HG03095 (cell line): ENCODE measurements around the gene ZC3H7B.
"Not testable (repeated sequence)": the region's sequence is repeated elsewhere in the genome, so short reads cannot be mapped to it uniquely, and the experiment has no call there.

Experiments
- ATAC-seq: cut with Tn5 transposase; IDR thresholded peaks from one replicate; pipeline ENCODE4 v1.9.1; 2021; ENCODE audit warnings: moderate library complexity; ENCODE audit not compliant: unreplicated experiment

Gene ZC3H7B

DNA sequence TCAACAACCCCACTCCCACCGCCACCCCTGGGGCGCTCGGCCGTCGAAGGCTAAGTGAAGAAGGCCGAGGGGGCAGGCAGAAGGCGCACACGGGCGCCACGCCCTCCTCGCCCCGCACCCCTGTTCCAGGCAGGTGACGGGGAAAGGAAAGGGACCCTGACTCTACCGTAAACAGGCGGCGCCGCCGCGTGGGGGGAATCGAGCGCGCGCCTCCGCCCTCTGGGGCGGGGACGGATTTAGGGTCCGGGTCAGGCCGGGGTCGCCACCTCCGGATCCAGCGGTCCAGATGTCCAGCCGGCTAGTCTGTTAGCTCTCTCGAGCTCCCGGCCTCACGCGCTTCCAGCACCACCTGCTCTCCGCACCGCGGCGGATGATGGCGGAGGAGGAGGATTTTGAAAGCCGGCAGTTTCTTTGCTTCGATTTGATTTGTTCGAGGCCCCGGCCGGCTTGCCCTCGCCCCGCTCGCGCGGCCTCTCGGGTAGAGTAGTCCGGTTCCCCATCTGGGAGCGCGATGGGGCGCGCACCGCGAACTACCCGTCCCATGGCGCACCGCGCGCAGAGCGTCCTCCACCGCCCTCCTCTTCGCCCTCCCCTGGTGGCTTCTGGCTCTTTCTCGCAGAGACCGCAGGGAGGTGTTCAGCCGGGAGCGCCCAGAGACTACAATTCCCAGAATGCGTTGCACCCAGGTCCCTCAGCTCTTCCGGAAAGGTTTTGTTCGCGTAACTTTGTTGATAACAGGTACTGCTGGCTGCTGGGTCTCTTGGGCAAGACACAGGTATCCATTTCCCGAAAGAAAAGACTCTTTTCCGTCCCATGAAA is 15.3 kb upstream of the ZC3H7B start, which contains the start of gene RANGAP1:
Gene RANGAP1 (minus strand): TSS at position 368 of the 819 bp plus-strand sequence. CDS start 5,143 bp downstream, outside the sequence.
- ATAC-seq = peak; percentile 91

DNA sequence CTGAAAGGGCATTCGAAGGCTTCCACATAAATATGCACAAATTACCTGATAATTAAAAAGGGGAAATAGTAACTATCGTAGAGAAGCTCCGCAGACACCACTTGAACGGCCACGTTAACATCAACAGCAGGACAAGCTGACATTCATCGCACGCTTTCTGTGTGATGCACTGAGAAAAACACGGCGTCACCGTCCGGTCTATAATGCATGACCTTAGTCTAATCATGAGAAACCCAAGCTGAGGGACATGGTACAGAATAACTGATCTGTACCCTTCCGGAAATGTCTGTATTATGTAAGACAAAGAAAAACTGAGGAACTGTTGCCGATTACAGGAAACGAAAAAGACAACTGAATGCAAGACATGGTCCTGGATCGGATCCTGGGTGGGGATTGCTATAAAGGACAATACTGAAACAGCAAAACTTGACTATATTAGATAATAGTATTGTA is 14.7 kb upstream of the ZC3H7B start:
- peak; percentile 12 for ATAC-seq

DNA sequence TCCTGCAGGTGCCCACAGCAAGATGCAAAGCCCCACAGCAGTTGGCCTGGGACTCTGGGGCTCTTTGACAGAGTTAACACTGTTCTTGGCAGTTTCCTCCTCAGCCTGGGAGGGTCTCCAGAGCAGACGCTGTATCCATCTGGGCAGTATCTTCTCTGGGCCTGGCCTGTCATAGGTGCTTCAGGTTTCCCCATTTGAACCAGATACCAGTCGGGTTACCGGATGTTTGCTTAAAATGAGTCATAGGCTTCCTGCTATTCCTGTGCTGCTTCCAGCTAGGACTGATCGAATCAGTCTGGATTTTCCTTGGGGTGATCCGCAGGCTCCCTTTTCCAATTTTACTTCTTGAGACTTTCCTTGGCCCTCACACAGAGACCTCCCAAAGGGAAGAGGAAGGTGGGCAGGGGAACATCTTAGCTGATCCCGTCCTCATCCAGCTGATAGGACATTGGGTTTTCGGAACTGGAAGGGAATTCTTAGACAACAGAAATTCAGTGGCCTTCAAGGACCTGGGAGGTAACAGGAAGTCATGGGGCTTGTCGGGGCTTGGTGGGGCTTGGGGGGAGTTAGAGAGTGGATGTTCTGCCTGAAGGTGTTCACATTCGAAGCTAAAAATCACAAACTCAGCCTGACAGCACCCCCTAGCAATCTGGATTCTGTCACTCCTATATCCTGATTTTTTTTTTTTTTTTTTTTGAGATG is 12.9 kb upstream of the ZC3H7B start:
- no peak for ATAC-seq

DNA sequence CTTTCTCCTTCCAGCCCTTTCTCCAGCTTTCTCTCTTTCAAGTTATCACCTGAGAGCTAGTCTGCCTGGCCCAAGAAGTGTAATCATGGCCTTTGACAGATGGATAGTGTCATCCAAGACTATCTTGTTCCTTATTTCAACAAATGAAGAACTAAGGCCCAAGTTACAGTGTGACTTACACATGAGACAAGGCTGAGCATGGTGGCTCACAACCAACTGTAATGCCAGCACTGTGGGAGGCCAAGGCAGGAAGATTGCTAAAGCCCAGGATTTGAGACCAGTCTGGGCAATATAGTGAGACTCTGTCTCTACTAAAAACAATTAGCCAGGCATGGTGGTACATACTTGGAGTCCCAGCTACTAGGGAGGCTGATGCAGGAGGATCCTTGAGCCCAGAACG is 11.7 kb upstream of the ZC3H7B start:
- no peak for ATAC-seq

DNA sequence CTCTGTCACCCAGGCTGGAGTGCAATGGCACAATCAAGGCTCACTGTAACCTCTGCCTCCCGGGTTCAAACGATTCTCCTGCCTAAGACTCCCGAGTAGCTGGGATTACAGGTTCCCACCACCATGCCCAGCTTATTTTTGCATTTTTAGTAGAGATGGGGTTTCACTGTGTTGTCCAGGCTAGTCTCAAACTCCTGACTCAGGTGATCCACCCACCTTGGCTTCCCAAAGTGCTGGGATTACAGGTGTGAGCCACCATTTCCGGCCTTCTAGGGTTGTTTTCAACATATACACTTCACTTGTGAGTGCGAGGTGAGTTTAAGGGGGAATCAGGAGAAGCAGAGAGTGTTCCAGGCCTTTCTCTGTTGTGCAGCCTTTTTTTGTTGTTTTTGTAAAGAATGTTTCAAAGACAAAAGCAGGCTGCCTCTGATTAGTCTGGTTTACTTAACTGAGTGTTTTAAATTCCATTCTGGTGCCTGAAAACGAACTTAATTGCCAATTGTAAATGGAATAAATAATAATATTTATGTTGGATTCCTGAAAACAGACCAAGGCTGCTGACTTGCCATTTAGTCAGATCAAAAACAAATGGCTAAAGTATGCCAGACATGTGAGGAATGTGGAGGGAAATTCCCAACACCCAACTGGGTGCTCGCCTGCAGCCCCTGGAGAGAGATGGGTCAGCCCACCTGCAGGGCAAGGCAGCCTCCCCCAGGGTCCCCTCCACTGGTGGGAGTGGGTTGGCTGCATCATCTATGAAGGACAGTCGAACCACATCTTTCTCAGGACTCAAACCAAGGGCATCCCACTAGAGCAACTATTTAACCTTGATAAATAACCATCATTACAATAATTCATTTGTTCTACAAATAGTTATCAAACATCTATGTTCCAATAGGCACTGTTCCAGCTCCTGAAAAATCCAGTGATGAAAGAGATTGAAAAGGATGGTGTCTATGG is 10.8 kb upstream of the ZC3H7B start:
- no peak for ATAC-seq

DNA sequence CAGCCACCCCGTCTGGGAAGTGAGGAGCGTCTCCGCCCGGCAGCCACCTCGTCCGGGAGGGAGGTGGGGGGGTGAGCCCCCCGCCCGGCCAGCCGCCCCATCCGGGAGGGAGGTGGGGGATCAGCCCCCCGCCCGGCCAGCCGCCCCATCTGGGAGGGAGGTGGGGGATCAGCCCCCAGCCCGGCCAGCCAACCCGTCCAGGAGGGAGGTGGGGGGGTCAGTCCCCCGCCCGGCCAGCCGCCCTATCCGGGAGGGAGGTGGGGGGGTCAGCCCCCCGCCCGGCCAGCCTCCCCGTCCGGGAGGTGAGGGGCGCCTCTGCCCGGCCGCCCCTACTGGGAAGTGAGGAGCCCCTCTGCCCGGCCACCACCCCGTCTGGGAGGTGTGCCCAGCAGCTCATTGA is 6.5 kb upstream of the ZC3H7B start:
- not testable (repeated sequence) for ATAC-seq

DNA sequence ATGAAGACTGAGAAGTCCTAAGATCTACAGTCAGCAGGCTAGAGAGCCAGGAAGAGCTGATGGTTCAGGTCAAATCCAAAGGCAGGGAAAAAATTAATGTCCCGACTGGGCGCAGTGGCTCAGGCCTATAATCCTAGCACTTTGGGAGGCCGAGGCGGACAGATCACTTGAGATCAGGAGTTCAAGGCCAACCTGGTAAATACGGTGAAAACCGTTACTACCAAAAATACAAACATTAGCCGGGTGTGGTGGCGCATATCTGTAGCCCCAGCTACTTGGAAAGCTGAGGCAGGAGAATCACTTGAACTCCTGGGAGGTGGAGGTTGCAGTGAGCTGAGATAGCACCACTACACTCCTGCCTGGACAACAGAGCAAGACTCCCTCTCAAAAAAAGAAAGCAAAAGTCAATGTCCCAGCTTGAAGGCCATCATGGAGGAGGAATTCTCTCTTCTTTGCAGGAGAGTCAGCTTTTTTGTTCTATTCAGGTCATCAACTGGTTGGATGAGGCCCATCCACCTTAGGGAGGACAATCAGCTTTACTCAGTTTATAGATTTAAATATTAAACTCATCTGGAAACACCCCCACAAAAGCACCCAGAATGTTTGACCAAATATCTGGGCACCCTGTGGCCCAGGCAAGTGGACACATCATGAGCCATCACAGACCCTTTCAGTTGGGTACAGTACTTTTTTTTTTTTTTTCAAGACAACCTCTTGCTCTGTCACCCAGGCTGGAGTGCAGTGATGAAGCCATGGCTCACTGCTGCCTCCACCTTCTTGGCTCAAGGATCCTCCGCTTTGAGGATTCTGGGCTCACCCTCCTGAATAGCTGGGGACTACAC is 4.3 kb upstream of the ZC3H7B start:
- ATAC-seq = no peak

DNA sequence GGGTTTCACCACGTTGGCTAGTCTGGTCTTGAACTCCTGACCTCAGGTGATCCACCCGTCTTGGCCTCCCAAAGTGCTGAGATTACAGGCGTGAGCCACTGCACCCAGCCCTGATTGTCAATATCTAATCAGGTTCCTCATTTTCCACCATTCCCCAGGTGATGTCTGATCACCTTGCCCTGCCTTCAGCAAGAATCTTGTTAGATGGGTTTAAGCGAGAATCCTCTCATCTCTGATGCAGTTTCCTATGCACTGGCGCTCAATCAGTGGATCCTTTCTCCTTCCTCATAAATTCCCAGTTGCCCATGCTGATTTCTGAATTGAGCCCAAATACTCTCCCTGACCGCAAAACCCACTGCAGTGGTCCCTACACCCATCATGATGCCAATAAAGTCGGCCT is 664 bp upstream of the ZC3H7B start:
- no peak for ATAC-seq

DNA sequence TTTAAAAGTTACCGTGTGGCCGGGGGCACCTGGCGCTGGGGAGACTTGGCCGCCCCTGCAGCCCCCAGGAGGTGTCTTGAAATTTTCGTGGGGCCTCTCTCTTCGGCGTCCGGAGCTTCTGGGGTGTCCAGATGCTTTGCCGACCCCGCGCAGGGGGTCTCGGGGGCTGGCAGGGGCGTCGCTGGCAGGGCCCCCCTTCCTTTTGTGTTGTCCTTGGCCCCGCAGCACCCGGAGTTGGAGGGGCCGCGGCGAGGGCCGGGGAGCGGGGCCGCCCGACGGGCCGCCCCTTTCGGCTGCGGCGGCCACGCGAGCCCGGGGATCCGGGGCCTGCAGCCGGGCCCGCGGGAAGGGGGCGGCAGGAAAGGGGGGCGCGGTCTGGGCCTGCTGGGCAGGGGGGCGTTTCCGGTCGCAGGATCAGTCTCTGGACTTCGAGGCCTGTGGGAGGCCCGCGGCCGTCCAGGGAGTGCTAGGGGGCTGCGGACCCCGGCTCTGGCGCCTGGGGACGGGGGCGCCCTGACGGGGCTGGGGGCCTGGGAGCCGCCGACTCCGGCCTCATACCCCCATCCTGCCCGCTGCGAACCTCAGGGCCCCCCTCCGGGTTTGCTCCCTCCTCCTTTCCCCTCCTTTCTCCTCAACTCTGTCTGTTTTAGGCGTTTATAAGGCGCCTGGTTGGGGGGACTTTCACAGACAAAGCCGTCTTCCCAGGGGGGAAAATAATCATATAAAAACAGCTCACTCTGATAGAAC is 869 bp downstream of the ZC3H7B start:
- ATAC-seq = no peak

DNA sequence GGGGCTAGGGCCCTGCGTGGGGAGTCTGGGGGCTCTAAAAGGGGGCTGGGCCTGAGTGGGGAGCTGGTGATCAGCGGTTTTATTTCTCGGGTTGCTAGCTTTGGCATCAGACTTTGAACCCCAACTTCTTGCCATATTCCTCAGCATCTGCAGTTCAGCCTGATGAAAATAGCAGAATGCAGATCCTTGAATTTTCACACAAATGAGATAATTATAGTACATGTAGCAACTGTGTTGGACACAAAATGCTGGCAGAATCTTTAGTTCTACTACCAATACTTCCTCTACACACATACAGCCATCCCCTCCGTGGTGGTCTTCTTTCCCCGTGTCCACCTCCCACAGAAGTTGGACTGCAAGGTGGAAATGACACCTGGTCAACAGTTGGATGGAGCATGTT is 1.5 kb downstream of the ZC3H7B start:
- ATAC-seq = no peak

DNA sequence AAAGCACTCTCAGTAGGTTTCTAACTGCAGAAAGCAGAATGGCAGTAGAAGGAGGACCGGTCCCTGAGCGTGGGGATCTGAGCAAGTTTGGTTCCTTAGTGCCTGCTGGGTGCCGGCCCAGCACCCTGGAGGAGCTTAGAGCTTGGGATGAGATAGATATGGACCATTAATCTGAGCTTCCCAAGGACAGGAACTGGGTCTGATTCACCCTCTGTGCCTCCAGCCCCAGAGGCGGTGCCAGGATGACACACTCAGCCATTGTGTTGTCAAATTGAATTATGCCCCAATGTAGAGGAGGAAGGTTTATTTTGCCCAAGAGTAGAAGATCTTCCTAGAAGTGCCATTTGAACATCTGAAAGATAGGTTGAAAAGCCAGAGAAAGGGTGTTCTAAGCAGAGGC is 4.3 kb downstream of the ZC3H7B start:
- no peak for ATAC-seq

DNA sequence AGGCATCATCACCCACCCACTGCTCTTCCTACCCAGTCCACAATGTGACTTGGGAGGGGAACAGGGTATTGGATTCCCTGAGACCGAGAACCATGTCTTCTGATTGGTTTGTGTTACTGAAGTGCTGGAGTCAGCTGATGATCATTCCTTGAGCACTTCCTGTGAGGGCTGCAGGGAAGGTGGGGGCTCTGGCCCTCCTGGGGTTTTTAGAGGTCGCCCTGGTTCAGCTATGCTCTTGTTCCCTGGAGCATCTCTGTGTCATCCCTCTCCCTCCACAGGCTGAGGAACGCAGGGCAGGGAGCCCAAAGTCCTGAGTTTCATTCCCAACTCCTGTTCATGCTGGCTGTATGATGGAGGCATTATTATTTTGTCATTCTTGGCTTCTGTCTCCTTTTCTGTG is 6.7 kb downstream of the ZC3H7B start:
- ATAC-seq = no peak

DNA sequence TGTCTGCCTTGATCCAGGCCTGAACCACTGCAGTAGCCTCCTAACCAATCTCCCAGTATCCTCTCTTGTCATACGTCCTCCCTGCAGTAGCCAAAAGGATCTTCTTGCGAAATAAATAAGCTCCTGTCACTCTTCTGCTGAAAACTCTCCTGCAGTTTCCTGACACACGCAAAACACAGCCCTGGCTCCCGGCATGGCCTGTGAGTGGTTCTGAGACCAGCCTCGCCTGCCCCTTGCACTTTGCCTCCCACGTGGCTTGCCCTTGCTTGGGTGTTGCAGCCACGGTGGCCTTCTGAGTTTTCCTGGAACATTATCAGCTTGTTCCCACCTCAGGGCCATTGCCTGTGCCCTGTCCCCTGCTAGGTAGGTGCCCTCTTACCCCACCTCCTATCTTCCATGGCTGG is 7.2 kb downstream of the ZC3H7B start:
- no peak for ATAC-seq

DNA sequence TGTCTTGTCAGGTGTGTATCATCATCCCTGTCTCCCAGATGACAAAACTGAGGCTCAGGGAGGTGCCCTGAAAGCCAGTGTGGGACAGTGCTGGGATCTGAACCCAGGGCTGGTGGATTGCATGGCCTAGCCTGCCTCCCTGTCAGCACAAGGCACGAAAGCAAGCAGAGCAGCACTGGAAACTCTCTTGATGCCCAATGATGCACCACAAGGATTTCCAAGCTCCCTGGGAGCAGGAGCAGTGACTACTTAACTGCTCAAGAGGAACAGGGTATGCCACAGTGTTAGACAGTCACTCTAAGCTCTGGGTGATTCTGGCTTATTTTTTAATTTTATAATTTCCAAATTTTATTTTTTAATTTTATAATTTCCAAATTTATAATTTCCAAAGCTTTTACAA is 9.0 kb downstream of the ZC3H7B start:
- no peak for ATAC-seq

DNA sequence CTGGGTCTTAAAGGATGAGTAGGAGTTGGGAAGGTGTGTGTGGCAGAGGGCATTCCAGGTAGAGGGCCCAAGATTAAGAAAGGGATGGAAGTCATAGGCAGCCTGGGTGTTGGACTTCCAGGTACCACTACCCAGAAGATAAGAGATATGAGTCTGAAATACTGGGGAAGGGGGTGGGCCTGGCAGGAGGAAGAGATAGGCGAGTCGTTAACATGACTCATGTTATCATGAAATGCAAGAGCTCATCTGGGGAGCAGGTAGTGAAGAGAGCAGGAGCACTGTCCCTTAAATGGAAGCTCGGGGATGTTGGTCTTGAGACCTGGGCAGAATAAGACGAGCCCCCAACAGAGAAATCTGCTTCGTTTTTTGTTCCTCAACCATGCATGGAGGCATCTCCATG is 10.2 kb downstream of the ZC3H7B start:
- no peak for ATAC-seq

DNA sequence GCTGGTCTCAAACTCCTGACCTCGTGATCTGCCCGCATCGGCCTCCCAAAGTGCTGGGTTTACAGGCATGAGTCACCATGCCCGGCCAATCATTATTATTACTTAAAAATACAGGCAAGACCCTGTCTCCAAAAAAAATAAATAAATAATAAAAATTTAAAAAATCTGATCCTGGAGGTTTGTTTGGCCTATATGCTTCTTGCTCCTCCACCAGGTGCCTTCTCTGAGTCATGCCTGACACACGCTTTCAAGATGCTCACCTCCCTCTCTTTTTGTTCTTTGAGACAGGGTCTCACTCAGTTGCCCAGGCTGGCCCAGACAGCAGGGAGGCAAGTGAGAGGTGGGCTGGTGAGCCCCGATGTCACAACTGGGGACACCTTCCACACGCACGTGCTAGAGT is 13.5 kb downstream of the ZC3H7B start:
- no peak for ATAC-seq

DNA sequence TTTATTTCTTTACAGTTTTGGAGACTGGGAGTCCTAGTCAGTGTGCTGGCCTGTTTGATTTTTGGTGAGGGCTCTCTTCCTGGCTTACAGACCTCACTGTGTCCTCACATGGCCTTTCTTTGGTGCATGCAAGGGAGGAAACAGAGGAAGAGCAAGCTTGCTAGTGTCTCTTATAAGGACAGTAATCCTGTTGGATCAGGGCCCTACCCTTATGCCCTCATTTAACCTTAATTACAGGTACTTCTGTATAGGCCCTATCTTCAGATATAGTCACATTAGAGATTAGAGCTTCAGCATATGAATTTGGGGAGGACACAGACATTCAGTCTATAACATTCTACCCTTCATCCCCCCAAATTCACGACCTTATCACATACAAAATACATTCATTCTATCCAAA is 14.3 kb downstream of the ZC3H7B start:
- no peak for ATAC-seq

DNA sequence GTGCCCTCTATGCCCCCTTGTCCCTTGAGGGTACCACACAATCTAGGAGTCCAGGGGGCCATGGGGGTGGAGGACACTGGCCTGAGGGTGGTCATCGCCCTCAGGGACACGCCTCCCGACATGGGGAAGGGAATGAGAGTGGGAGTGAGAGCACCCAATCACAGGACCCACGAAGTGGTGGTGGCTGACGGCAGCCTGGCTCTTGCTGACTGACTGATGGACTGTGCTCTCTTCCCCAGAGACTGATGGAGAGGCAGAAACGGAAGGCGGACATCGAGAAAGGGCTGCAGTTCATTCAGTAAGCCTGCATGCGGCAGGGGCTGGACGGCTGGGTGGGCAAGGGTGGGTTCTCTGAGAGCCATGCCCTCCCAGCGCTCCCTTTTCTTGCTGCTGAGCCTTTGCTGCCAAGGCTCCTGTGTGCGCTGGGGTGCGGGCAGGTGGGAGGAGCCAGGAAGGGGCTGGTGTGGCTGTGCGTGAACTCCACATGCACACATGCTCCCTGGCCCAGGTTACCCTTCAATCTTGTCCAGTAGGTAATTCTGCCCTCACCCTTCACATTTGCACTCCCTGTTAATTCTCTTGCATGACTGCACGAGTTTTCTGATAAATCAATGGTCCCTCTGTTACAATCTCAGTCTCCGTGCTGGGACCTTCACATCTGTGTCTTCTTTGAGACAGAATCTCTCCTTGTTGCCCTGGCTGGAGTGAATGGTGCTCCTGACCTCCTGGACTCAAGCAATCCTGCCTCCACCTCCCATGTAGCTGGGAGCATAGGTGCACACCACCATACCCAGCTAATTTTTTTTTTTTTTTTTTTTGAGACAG is 19.3 kb downstream of the ZC3H7B start:
- no peak for ATAC-seq
